ENCODE measurements around the gene PAPOLA. TPM values are rescaled to one million over a fixed set of nuclear protein-coding genes. Genes with fewer than 3 reads are reported as not detected.

The PAPOLA gene
- total and polyA plus RNA-seq, 2 experiments from 2014 or later: 198 to 237 TPM

- H3K4me1 Mint-ChIP-seq: peaks cover under 1% of the 10 kb centered on the region; the same call in 2 of the 3 replicates
- no peak overlapping the region for H3K27ac Mint-ChIP-seq
- TF ChIP-seq EZH2phosphoT487 (IDR thresholded peaks at IDR 0.05; ENCODE audit: unreplicated experiment) (no peak), POLR2AphosphoS5 (IDR thresholded peaks at IDR 0.05; ENCODE audit: low read depth) (no peak), ZNF114 (CRISPR knock-in tag; IDR thresholded peaks at IDR 0.05) (no peak)
- Histone ChIP-seq H3K4me2 (no peak overlapping the region), H3K4me3 (no peak overlapping the region), H3K9me2 (ENCODE audit: insufficient read depth) (no peaks in the 10 kb centered on the region), H3K79me2 (replicated peaks; ENCODE audit: insufficient read depth) (peaks cover 9% of the 10 kb centered on the region; the same call in 1 of the 2 replicates), H3K4me1 (ENCODE audit: insufficient read depth) (no peaks in the 10 kb centered on the region), H3K27me3 (ENCODE audit: insufficient read depth) (no peaks in the 10 kb centered on the region), H3K36me3 (ENCODE audit: insufficient read depth) (peaks cover 17% of the 10 kb centered on the region; the same call in 1 of the 2 replicates), H4K20me1 (replicated peaks; ENCODE audit: insufficient read depth) (peaks cover 14% of the 10 kb centered on the region; the same call in 1 of the 2 replicates), H3F3A (replicated peaks; ENCODE audit: low read depth) (no peaks in the 10 kb centered on the region), H3K27ac (ENCODE audit: low read depth) (no peak overlapping the region), H2AFZ (no peak overlapping the region)
- no peak overlapping the region for H3K4me3 Mint-ChIP-seq
- no peaks in the 10 kb centered on the region for H3K9me3 Mint-ChIP-seq
- peaks cover 33% of the 10 kb centered on the region; the same call in 2 of the 3 replicates for H3K36me3 Mint-ChIP-seq (ENCODE audit: low read depth)
- no peak for DNase-seq (ENCODE audit: low spot score)
- no peak for ATAC-seq
- H3K27me3 Mint-ChIP-seq (ENCODE audit: insufficient read depth, low read depth, poor library complexity): no peaks in the 10 kb centered on the region
Observed at GRCh38 chr14:96532632-96533031, 30.4 kb downstream of the PAPOLA start.

DNA sequence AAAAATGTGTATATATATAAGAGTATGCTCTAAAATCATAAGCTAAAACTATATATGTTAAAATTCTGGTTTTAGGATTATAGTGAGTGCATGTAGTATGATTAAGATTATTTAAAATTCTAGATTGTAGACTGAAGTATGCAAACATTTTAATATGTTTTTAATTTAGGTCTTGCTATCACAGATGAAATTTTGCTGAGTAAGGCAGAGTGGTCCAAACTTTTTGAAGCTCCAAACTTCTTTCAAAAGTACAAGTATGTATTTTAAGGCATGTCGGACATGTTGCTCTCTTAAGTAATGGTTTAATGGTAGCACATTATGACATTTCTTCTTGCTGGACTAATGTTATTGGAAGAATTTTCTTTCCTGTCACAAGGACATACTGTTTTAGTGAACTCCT lies 34.6 kb downstream of the PAPOLA start:
- Histone ChIP-seq H2AFZ (no peak overlapping the region), H3K9me2 (ENCODE audit: insufficient read depth) (no peaks in the 10 kb centered on the region), H3K27ac (ENCODE audit: low read depth) (no peak overlapping the region), H4K20me1 (replicated peaks; ENCODE audit: insufficient read depth) (no peaks in the 10 kb centered on the region; the same call in 1 of the 2 replicates), H3K36me3 (ENCODE audit: insufficient read depth) (peaks cover 4% of the 10 kb centered on the region; the same call in 1 of the 2 replicates), H3K79me2 (replicated peaks; ENCODE audit: insufficient read depth) (no peaks in the 10 kb centered on the region), H3K4me1 (ENCODE audit: insufficient read depth) (no peaks in the 10 kb centered on the region), H3K27me3 (ENCODE audit: insufficient read depth) (no peaks in the 10 kb centered on the region), H3K4me2 (no peak overlapping the region), H3F3A (replicated peaks; ENCODE audit: low read depth) (no peaks in the 10 kb centered on the region), H3K4me3 (no peak overlapping the region)
- Mint-ChIP-seq H3K36me3 (ENCODE audit: low read depth) (peaks cover 23% of the 10 kb centered on the region; the same call in 2 of the 3 replicates), H3K27ac (no peak overlapping the region), H3K9me3 (no peaks in the 10 kb centered on the region), H3K4me1 (peaks cover 5% of the 10 kb centered on the region; the same call in 2 of the 3 replicates), H3K27me3 (ENCODE audit: insufficient read depth, low read depth, poor library complexity) (peaks cover 1% of the 10 kb centered on the region), H3K4me3 (no peak overlapping the region)
- TF ChIP-seq JUNB (IDR thresholded peaks at IDR 0.05; ENCODE audit: unreplicated experiment) (no peak), ZNF331 (CRISPR knock-in tag; IDR thresholded peaks at IDR 0.05; ENCODE audit: low read depth) (no peak), POLR2AphosphoS5 (IDR thresholded peaks at IDR 0.05; ENCODE audit: low read depth) (no peak), STAT1 (IDR thresholded peaks at IDR 0.05; ENCODE audit: unreplicated experiment) (no peak), CREB1 (CRISPR knock-in tag; IDR thresholded peaks at IDR 0.05; ENCODE audit: low read depth) (no peak), REST (IDR thresholded peaks at IDR 0.05; ENCODE audit: unreplicated experiment) (no peak), ZNF114 (CRISPR knock-in tag; IDR thresholded peaks at IDR 0.05) (no peak)
- TF ChIP-seq, protein P1, sequence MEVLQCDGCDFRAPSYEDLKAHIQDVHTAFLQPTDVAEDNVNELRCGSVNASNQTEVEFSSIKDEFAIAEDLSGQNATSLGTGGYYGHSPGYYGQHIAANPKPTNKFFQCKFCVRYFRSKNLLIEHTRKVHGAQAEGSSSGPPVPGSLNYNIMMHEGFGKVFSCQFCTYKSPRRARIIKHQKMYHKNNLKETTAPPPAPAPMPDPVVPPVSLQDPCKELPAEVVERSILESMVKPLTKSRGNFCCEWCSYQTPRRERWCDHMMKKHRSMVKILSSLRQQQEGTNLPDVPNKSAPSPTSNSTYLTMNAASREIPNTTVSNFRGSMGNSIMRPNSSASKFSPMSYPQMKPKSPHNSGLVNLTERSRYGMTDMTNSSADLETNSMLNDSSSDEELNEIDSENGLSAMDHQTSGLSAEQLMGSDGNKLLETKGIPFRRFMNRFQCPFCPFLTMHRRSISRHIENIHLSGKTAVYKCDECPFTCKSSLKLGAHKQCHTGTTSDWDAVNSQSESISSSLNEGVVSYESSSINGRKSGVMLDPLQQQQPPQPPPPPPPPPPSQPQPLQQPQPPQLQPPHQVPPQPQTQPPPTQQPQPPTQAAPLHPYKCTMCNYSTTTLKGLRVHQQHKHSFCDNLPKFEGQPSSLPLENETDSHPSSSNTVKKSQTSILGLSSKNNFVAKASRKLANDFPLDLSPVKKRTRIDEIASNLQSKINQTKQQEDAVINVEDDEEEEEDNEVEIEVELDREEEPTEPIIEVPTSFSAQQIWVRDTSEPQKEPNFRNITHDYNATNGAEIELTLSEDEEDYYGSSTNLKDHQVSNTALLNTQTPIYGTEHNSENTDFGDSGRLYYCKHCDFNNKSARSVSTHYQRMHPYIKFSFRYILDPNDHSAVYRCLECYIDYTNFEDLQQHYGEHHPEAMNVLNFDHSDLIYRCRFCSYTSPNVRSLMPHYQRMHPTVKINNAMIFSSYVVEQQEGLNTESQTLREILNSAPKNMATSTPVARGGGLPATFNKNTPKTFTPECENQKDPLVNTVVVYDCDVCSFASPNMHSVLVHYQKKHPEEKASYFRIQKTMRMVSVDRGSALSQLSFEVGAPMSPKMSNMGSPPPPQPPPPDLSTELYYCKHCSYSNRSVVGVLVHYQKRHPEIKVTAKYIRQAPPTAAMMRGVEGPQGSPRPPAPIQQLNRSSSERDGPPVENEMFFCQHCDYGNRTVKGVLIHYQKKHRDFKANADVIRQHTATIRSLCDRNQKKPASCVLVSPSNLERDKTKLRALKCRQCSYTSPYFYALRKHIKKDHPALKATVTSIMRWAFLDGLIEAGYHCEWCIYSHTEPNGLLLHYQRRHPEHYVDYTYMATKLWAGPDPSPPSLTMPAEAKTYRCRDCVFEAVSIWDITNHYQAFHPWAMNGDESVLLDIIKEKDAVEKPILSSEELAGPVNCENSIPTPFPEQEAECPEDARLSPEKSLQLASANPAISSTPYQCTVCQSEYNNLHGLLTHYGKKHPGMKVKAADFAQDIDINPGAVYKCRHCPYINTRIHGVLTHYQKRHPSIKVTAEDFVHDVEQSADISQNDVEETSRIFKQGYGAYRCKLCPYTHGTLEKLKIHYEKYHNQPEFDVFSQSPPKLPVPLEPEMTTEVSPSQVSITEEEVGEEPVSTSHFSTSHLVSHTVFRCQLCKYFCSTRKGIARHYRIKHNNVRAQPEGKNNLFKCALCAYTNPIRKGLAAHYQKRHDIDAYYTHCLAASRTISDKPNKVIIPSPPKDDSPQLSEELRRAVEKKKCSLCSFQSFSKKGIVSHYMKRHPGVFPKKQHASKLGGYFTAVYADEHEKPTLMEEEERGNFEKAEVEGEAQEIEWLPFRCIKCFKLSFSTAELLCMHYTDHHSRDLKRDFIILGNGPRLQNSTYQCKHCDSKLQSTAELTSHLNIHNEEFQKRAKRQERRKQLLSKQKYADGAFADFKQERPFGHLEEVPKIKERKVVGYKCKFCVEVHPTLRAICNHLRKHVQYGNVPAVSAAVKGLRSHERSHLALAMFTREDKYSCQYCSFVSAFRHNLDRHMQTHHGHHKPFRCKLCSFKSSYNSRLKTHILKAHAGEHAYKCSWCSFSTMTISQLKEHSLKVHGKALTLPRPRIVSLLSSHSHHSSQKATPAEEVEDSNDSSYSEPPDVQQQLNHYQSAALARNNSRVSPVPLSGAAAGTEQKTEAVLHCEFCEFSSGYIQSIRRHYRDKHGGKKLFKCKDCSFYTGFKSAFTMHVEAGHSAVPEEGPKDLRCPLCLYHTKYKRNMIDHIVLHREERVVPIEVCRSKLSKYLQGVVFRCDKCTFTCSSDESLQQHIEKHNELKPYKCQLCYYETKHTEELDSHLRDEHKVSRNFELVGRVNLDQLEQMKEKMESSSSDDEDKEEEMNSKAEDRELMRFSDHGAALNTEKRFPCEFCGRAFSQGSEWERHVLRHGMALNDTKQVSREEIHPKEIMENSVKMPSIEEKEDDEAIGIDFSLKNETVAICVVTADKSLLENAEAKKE (CRISPR knock-in tag; IDR thresholded peaks at IDR 0.05): no peak
- TF ChIP-seq, protein P2, sequence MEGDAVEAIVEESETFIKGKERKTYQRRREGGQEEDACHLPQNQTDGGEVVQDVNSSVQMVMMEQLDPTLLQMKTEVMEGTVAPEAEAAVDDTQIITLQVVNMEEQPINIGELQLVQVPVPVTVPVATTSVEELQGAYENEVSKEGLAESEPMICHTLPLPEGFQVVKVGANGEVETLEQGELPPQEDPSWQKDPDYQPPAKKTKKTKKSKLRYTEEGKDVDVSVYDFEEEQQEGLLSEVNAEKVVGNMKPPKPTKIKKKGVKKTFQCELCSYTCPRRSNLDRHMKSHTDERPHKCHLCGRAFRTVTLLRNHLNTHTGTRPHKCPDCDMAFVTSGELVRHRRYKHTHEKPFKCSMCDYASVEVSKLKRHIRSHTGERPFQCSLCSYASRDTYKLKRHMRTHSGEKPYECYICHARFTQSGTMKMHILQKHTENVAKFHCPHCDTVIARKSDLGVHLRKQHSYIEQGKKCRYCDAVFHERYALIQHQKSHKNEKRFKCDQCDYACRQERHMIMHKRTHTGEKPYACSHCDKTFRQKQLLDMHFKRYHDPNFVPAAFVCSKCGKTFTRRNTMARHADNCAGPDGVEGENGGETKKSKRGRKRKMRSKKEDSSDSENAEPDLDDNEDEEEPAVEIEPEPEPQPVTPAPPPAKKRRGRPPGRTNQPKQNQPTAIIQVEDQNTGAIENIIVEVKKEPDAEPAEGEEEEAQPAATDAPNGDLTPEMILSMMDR (conservative IDR thresholded peaks at IDR 0.05; ENCODE audit: low read depth in 2 of 2): no peak
- DNase-seq (ENCODE audit: low spot score): no peak
- ATAC-seq: no peak

Data from GM23338 (cell line).